ENCODE results near the gene PDE3B.
A peak's percentile ranks its signal among the peaks of the same experiment; 100 is the strongest.
"Not testable (repeated sequence)": the region's sequence is repeated elsewhere in the genome, so short reads cannot be mapped to it uniquely, and the experiment has no call there.

Gene PDE3B

GRCh38 chr11:14819596-14819995 is 176.0 kb downstream of the PDE3B start:
- no peak for DNase-seq

GRCh38 chr11:14821031-14821430 is 177.4 kb downstream of the PDE3B start:
- DNase-seq, result no peak

GRCh38 chr11:14826600-14826999 is 183.0 kb downstream of the PDE3B start:
- DNase-seq, result no peak

- DNase-seq, result no peak
These were observed 192.2 kb downstream of the PDE3B start for GRCh38 chr11:14835496-14836492.

- DNase-seq, result no peak
These were observed 198.4 kb downstream of the PDE3B start for GRCh38 chr11:14842002-14842401.

- DNase-seq, result no peak
These were observed 209.1 kb downstream of the PDE3B start for GRCh38 chr11:14852571-14853177.

- DNase-seq, result no peak
These were observed 210.5 kb downstream of the PDE3B start for GRCh38 chr11:14854057-14854456.

GRCh38 chr11:14855890-14856289 is 212.3 kb downstream of the PDE3B start:
- DNase-seq, result no peak

GRCh38 chr11:14857621-14858020 is 214.0 kb downstream of the PDE3B start:
- no peak for DNase-seq

- DNase-seq, result no peak
These were observed 214.8 kb downstream of the PDE3B start for GRCh38 chr11:14858404-14858803.

GRCh38 chr11:14860511-14860910 is 216.9 kb downstream of the PDE3B start:
- DNase-seq, result no peak

- no peak for DNase-seq
These were observed 218.1 kb downstream of the PDE3B start for GRCh38 chr11:14861680-14862079.

GRCh38 chr11:14863775-14864174 is 220.2 kb downstream of the PDE3B start:
- DNase-seq, result not testable (repeated sequence)

- no peak for DNase-seq
These were observed 228.4 kb downstream of the PDE3B start for GRCh38 chr11:14872032-14872431.

- no peak for DNase-seq
These were observed 230.0 kb downstream of the PDE3B start for GRCh38 chr11:14873632-14874031.

GRCh38 chr11:14875163-14875562 is 231.6 kb downstream of the PDE3B start:
- no peak for DNase-seq

GRCh38 chr11:14881576-14882193 is 238.1 kb downstream of the PDE3B start:
- no peak for DNase-seq

- no peak for DNase-seq
These were observed 238.6 kb downstream of the PDE3B start for GRCh38 chr11:14882196-14882595.

GRCh38 chr11:14883683-14884082 is 240.1 kb downstream of the PDE3B start:
- DNase-seq, result not testable (repeated sequence)

- DNase-seq, result no peak
These were observed 241.2 kb downstream of the PDE3B start for GRCh38 chr11:14884667-14885273.

- DNase-seq, result no peak
These were observed 242.9 kb downstream of the PDE3B start for GRCh38 chr11:14886513-14886912.

GRCh38 chr11:14891143-14892035 is 247.8 kb downstream of the PDE3B start:
- DNase-seq, result peak; percentile 31

Measured in NCI-H2171 (cell line).